ENCODE results near the gene BICD2.

DNA sequence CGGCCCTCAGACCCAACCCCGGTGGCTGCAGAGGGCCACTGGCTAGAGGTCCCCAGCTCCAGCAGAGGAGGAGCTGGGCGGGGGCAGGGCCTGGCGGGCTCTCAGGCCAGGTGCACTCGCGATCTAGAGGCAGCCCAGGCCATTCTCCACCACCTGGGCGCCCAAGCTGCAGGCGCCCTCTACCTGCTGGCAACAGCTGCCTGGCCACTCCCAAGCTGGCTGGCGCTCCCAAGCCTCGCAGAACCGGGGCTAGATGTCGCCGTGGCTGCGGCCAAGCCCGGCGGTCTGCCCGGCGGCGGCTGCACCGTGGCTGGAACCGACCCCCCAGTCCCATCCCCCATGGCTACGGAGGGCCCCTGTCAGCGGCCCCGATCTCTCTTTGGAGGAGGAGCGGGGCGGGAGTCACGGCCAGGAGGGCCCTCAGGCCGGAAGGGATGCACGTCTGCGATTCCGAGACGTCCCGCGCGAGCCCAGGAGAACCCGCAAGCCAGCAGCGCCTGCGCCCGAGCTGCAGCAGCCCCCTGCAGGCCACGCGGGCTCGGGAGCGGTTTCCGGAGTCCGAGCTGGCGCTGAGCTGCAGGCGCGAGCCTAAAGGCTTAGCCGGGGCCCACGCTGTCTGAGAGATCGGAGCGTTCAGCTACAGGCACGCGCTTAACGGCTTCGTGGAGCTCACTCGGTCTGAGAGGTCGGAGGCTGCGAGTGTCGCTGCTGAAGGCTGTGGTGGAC is 44.3 kb upstream of the BICD2 start:
- TF ChIP-seq, protein P1, sequence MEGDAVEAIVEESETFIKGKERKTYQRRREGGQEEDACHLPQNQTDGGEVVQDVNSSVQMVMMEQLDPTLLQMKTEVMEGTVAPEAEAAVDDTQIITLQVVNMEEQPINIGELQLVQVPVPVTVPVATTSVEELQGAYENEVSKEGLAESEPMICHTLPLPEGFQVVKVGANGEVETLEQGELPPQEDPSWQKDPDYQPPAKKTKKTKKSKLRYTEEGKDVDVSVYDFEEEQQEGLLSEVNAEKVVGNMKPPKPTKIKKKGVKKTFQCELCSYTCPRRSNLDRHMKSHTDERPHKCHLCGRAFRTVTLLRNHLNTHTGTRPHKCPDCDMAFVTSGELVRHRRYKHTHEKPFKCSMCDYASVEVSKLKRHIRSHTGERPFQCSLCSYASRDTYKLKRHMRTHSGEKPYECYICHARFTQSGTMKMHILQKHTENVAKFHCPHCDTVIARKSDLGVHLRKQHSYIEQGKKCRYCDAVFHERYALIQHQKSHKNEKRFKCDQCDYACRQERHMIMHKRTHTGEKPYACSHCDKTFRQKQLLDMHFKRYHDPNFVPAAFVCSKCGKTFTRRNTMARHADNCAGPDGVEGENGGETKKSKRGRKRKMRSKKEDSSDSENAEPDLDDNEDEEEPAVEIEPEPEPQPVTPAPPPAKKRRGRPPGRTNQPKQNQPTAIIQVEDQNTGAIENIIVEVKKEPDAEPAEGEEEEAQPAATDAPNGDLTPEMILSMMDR (IDR thresholded peaks at IDR 0.05; ENCODE audit: low read length): peak; percentile 56
- no peak for TF ChIP-seq EZH2 (optimal IDR thresholded peaks at IDR 0.05; ENCODE audit: low read depth, low read length)

All from MM.1S (cell line).